Smooth muscle cell (in vitro differentiated cells): Measurements from ENCODE around the gene ARHGAP29. TPM values are rescaled to one million over a fixed set of nuclear protein-coding genes. Genes with fewer than 3 reads are reported as not detected.

Experiments
- DNase-seq: peaks from one replicate; lab custom pipeline; 2025; ENCODE audit not compliant: unreplicated experiment; lab: John Stamatoyannopoulos, UW
- H2AFZ ChIP-seq: fragments of 200-600 bp; sonication (generic); 2 replicates; pipeline ENCODE4 v1.6.0; 2016; ENCODE audit warnings: antibody characterized with exemption, low read depth, mild to moderate bottlenecking
- H3F3A ChIP-seq: fragments of 200-600 bp; sonication (generic); 2 replicates; pipeline ENCODE4 v1.6.0; 2017; ENCODE audit warnings: antibody characterized with exemption, low read depth
- H3K27ac ChIP-seq: fragments of 200-600 bp; sonication (generic); 2 replicates; pipeline ENCODE4 v1.5.1; 2016; ENCODE audit warnings: low read depth, mild to moderate bottlenecking
- H3K27me3 ChIP-seq: fragments of 200-600 bp; sonication (generic); 2 replicates; pipeline ENCODE4 v1.6.1; 2016; ENCODE audit warnings: low read depth, mild to moderate bottlenecking
- H3K36me3 ChIP-seq: fragments of 200-600 bp; sonication (generic); 2 replicates; pipeline ENCODE4 v1.5.1; 2016; ENCODE audit warnings: low read depth
- H3K4me1 ChIP-seq: fragments of 200-600 bp; sonication (generic); 2 replicates; pipeline ENCODE4 v1.5.1; 2016; ENCODE audit warnings: low read depth
- H3K4me2 ChIP-seq: fragments of 200-600 bp; sonication (generic); 2 replicates; pipeline ENCODE4 v1.6.0; 2016; ENCODE audit warnings: mild to moderate bottlenecking
- H3K4me3 ChIP-seq: fragments of 200-600 bp; sonication (generic); 2 replicates; pipeline ENCODE4 v1.5.1; 2016; ENCODE audit warnings: mild to moderate bottlenecking
- H3K79me2 ChIP-seq: fragments of 200-600 bp; sonication (generic); 2 replicates; pipeline ENCODE4 v1.6.0; 2016; ENCODE audit warnings: low read depth, mild to moderate bottlenecking
- H3K9ac ChIP-seq: fragments of 200-600 bp; sonication (generic); 2 replicates; pipeline ENCODE4 v1.6.0; 2016; ENCODE audit warnings: low read depth
- H3K9me3 ChIP-seq: fragments of 200-600 bp; sonication (generic); replicated peaks from 2 replicates; pipeline ENCODE4 v1.5.1; 2016; ENCODE audit warnings: low read depth
- H4K20me1 ChIP-seq: fragments of 200-600 bp; sonication (generic); 2 replicates; pipeline ENCODE4 v1.6.0; 2016; ENCODE audit warnings: low read depth
- CTCF ChIP-seq: fragments of 200-600 bp; sonication (generic); IDR thresholded peaks from 2 replicates; pipeline ENCODE4 v1.5.1; 2017; ENCODE audit warnings: borderline replicate concordance, mild to moderate bottlenecking, antibody characterized with exemption; ENCODE audit not compliant: insufficient read depth, poor library complexity, severe bottlenecking
- WGBS: methylation state at CpG from one replicate; pipeline ENCODE4 v1.1.7; 2016; ENCODE audit warnings: low lambda C conversion rate; 5-methylcytosine and 5-hydroxymethylcytosine counted together
- polyA plus RNA-seq: library from polyadenylated mRNA; unstranded; fragments of >200 nt; fragmentation: Nextera tagmentation; extraction: Ambion mirVana; gene quantifications from 2 replicates; pipeline ENCODE4 v1.2.1, GENCODE V29; 2016
- total RNA-seq: library from RNA; depleted of rRNA; stranded (reverse); fragments of >200 nt; gene quantifications from 2 replicates; pipeline ENCODE4 v1.2.3, GENCODE V29; 2014

ARHGAP29 gene
- total and polyA plus RNA-seq, 2 experiments from 2014 or later: 8.0 to 39.9 TPM

GRCh38 chr1:94265906-94266305 lies 28.5 kb upstream of the ARHGAP29 start:
- Histone ChIP-seq H3K4me2 (no peak overlapping the region), H3K9ac (no peak overlapping the region), H3F3A (no peaks in the 10 kb centered on the region), H4K20me1 (no peaks in the 10 kb centered on the region), H3K27me3 (no peaks in the 10 kb centered on the region), H3K27ac (no peak overlapping the region), H3K36me3 (no peaks in the 10 kb centered on the region), H3K4me1 (no peaks in the 10 kb centered on the region), H3K79me2 (no peaks in the 10 kb centered on the region), H3K4me3 (no peak overlapping the region), H3K9me3 (no peaks in the 10 kb centered on the region), H2AFZ (no peak overlapping the region)
- TF ChIP-seq CTCF: no peak
- WGBS: 59% methylated on average over 2 of the region's 2 CpGs
- DNase-seq: no peak

- H3K27me3 ChIP-seq: no peaks in the 10 kb centered on the region
- H4K20me1 ChIP-seq: no peaks in the 10 kb centered on the region
- TF ChIP-seq CTCF: no peak
- no peaks in the 10 kb centered on the region for H3K9me3 ChIP-seq
- no peak overlapping the region for H3K4me2 ChIP-seq
- H3K4me3 ChIP-seq: no peak overlapping the region
- no peaks in the 10 kb centered on the region for H3K36me3 ChIP-seq
- no peak overlapping the region for H3K9ac ChIP-seq
- no peak for DNase-seq
- H2AFZ ChIP-seq: no peak overlapping the region
- no peaks in the 10 kb centered on the region for H3K4me1 ChIP-seq
- H3K27ac ChIP-seq: no peak overlapping the region
- 89% methylated on average over 3 of the region's 3 CpGs for WGBS
- H3F3A ChIP-seq: no peaks in the 10 kb centered on the region
- no peaks in the 10 kb centered on the region for H3K79me2 ChIP-seq
Measured at GRCh38 chr1:94265011-94265422, 27.6 kb upstream of the ARHGAP29 start.

GRCh38 chr1:94260635-94261387 lies 23.4 kb upstream of the ARHGAP29 start:
- Histone ChIP-seq H3K27ac (no peak overlapping the region), H3K4me1 (no peaks in the 10 kb centered on the region), H2AFZ (no peak overlapping the region), H3K27me3 (no peaks in the 10 kb centered on the region), H3K9me3 (no peaks in the 10 kb centered on the region), H3K9ac (no peak overlapping the region), H3F3A (peaks cover 11% of the 10 kb centered on the region), H3K4me2 (no peak overlapping the region), H4K20me1 (no peaks in the 10 kb centered on the region), H3K4me3 (no peak overlapping the region), H3K36me3 (no peaks in the 10 kb centered on the region), H3K79me2 (no peaks in the 10 kb centered on the region)
- 98% methylated on average over 2 of the region's 2 CpGs for WGBS
- TF ChIP-seq CTCF: no peak
- no peak for DNase-seq
